Measurements from ENCODE around the gene IFI27L2. TPM values are rescaled to one million over a fixed set of nuclear protein-coding genes. Genes with fewer than 3 reads are reported as not detected.
A peak's percentile ranks its signal among the peaks of the same experiment; 100 is the strongest.

Gene IFI27L2
- total RNA-seq, 1 donor from 2014 or later = 63.9 TPM

DNA sequence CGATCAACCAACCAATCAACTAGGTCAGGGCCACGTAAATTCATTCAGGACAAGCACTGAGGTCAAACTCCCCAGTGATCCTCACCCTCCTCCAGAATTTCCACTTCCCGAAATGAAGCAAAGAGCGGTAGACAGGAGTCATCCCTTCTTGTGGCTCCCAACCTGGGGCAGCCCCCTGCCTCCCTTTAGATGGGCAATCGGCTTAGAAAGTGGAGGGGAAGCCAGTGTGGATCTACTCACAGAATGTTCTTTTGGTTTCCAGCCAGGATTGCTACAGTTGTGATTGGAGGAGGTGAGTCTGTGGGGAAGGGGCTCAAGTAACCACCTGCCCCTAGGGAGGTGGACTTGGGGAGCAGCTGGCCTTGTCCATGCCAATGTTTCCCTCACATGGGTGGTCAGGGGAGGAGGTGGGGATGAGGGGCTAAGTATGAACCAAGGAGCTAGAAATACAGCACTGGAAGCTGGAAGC is 14.8 kb downstream of the IFI27L2 start:
- FAIRE-seq (no peak), DNase-seq (ENCODE audit: low read depth) (no peak)
- no peaks in the 10 kb centered on the region for H3K36me3 ChIP-seq (ENCODE audit: insufficient read depth, low read length)
- H3K27ac Mint-ChIP-seq (ENCODE audit: unreplicated experiment) = peak overlapping the region; percentile 81
- no peak overlapping the region for H3K27ac ChIP-seq (ENCODE audit: low read depth, low read length)
- no peaks in the 10 kb centered on the region for H3K9me3 ChIP-seq (ENCODE audit: insufficient read depth, low read depth, low read length)
- H3K4me3 Mint-ChIP-seq (ENCODE audit: unreplicated experiment) = peak overlapping the region; percentile 60
- no peak overlapping the region for H3K9ac ChIP-seq (ENCODE audit: low read length)
- TF ChIP-seq, protein P1, sequence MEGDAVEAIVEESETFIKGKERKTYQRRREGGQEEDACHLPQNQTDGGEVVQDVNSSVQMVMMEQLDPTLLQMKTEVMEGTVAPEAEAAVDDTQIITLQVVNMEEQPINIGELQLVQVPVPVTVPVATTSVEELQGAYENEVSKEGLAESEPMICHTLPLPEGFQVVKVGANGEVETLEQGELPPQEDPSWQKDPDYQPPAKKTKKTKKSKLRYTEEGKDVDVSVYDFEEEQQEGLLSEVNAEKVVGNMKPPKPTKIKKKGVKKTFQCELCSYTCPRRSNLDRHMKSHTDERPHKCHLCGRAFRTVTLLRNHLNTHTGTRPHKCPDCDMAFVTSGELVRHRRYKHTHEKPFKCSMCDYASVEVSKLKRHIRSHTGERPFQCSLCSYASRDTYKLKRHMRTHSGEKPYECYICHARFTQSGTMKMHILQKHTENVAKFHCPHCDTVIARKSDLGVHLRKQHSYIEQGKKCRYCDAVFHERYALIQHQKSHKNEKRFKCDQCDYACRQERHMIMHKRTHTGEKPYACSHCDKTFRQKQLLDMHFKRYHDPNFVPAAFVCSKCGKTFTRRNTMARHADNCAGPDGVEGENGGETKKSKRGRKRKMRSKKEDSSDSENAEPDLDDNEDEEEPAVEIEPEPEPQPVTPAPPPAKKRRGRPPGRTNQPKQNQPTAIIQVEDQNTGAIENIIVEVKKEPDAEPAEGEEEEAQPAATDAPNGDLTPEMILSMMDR (IDR thresholded peaks at IDR 0.05; ENCODE audit: insufficient read depth, low read depth, low read length) = no peak
- no peak for TF ChIP-seq EZH2 (IDR thresholded peaks at IDR 0.05; ENCODE audit: insufficient read depth, low read length)
- H3K4me1 ChIP-seq (ENCODE audit: insufficient read depth, low read length) = peaks cover 6% of the 10 kb centered on the region
- H3K9me3 Mint-ChIP-seq (ENCODE audit: unreplicated experiment) = peaks cover 3% of the 10 kb centered on the region
- H3K36me3 Mint-ChIP-seq (ENCODE audit: low read depth, unreplicated experiment) = peaks cover 16% of the 10 kb centered on the region
- no peaks in the 10 kb centered on the region for H3K79me2 ChIP-seq (ENCODE audit: insufficient read depth, low read length)
- no peak overlapping the region for H2AFZ ChIP-seq (ENCODE audit: low read depth, low read length)
- peaks cover 30% of the 10 kb centered on the region for H3K4me1 Mint-ChIP-seq (ENCODE audit: low read depth, unreplicated experiment)
- peaks cover 4% of the 10 kb centered on the region for H3K27me3 ChIP-seq (ENCODE audit: insufficient read depth, low read length)
- no peak overlapping the region for H3K4me3 ChIP-seq (ENCODE audit: insufficient read depth, low read depth, low read length)
- H4K20me1 ChIP-seq (ENCODE audit: insufficient read depth, low read length) = no peaks in the 10 kb centered on the region
- H3K4me2 ChIP-seq (ENCODE audit: low read length) = no peak overlapping the region
- H3K27me3 Mint-ChIP-seq (ENCODE audit: low read depth, unreplicated experiment) = peaks cover 7% of the 10 kb centered on the region

- Histone ChIP-seq H4K20me1 (ENCODE audit: insufficient read depth, low read length) (no peaks in the 10 kb centered on the region), H3K9ac (ENCODE audit: low read length) (no peak overlapping the region), H3K4me1 (ENCODE audit: insufficient read depth, low read length) (peaks cover 6% of the 10 kb centered on the region), H3K9me3 (ENCODE audit: insufficient read depth, low read depth, low read length) (no peaks in the 10 kb centered on the region), H2AFZ (ENCODE audit: low read depth, low read length) (no peak overlapping the region), H3K4me2 (ENCODE audit: low read length) (peak overlapping the region; percentile 7), H3K36me3 (ENCODE audit: insufficient read depth, low read length) (no peaks in the 10 kb centered on the region), H3K4me3 (ENCODE audit: insufficient read depth, low read depth, low read length) (no peak overlapping the region), H3K27me3 (ENCODE audit: insufficient read depth, low read length) (peaks cover 4% of the 10 kb centered on the region), H3K27ac (ENCODE audit: low read depth, low read length) (no peak overlapping the region), H3K79me2 (ENCODE audit: insufficient read depth, low read length) (no peaks in the 10 kb centered on the region)
- no peaks in the 10 kb centered on the region for H3K9me3 Mint-ChIP-seq (ENCODE audit: unreplicated experiment)
- peak overlapping the region; percentile 64 for H3K4me3 Mint-ChIP-seq (ENCODE audit: unreplicated experiment)
- H3K27ac Mint-ChIP-seq (ENCODE audit: unreplicated experiment) = no peak overlapping the region
- peaks cover 7% of the 10 kb centered on the region for H3K27me3 Mint-ChIP-seq (ENCODE audit: low read depth, unreplicated experiment)
- DNase-seq (ENCODE audit: low read depth) (peak; percentile 66), FAIRE-seq (no peak)
- H3K4me1 Mint-ChIP-seq (ENCODE audit: low read depth, unreplicated experiment) = peaks cover 30% of the 10 kb centered on the region
- no peak for TF ChIP-seq EZH2 (IDR thresholded peaks at IDR 0.05; ENCODE audit: insufficient read depth, low read length)
- TF ChIP-seq, protein P1 (IDR thresholded peaks at IDR 0.05; ENCODE audit: insufficient read depth, low read depth, low read length) = no peak
- H3K36me3 Mint-ChIP-seq (ENCODE audit: low read depth, unreplicated experiment) = peaks cover 15% of the 10 kb centered on the region
Measured at GRCh38 chr14:94113908-94114588, 15.4 kb downstream of the IFI27L2 start.

- Histone ChIP-seq H3K36me3 (ENCODE audit: insufficient read depth, low read length) (no peaks in the 10 kb centered on the region), H3K4me2 (ENCODE audit: low read length) (peak overlapping the region; percentile 7), H2AFZ (ENCODE audit: low read depth, low read length) (no peak overlapping the region), H3K27me3 (ENCODE audit: insufficient read depth, low read length) (peaks cover 4% of the 10 kb centered on the region), H3K9me3 (ENCODE audit: insufficient read depth, low read depth, low read length) (no peaks in the 10 kb centered on the region), H3K79me2 (ENCODE audit: insufficient read depth, low read length) (no peaks in the 10 kb centered on the region), H3K4me1 (ENCODE audit: insufficient read depth, low read length) (peaks cover 6% of the 10 kb centered on the region), H4K20me1 (ENCODE audit: insufficient read depth, low read length) (no peaks in the 10 kb centered on the region), H3K9ac (ENCODE audit: low read length) (no peak overlapping the region), H3K4me3 (ENCODE audit: insufficient read depth, low read depth, low read length) (no peak overlapping the region), H3K27ac (ENCODE audit: low read depth, low read length) (no peak overlapping the region)
- H3K4me3 Mint-ChIP-seq (ENCODE audit: unreplicated experiment) = peak overlapping the region; percentile 91
- no peak overlapping the region for H3K27ac Mint-ChIP-seq (ENCODE audit: unreplicated experiment)
- TF ChIP-seq EZH2 (IDR thresholded peaks at IDR 0.05; ENCODE audit: insufficient read depth, low read length) = no peak
- TF ChIP-seq, protein P1 (IDR thresholded peaks at IDR 0.05; ENCODE audit: insufficient read depth, low read depth, low read length) = no peak
- H3K9me3 Mint-ChIP-seq (ENCODE audit: unreplicated experiment) = no peaks in the 10 kb centered on the region
- H3K27me3 Mint-ChIP-seq (ENCODE audit: low read depth, unreplicated experiment) = peaks cover 7% of the 10 kb centered on the region
- peaks cover 30% of the 10 kb centered on the region for H3K4me1 Mint-ChIP-seq (ENCODE audit: low read depth, unreplicated experiment)
- FAIRE-seq (no peak), DNase-seq (ENCODE audit: low read depth) (peak; percentile 50)
- H3K36me3 Mint-ChIP-seq (ENCODE audit: low read depth, unreplicated experiment) = peaks cover 17% of the 10 kb centered on the region
Measured at GRCh38 chr14:94113490-94113889, 15.9 kb downstream of the IFI27L2 start.
